Eye (tissue), 1 donor: ENCODE measurements around the gene SMYD3.

Experiments used
- DNase-seq: peaks from one replicate; pipeline ENCODE4 v3.0.0-alpha.2; 2015

The SMYD3 gene

GRCh38 chr1:245814651-245815050, 692.4 kb downstream of the SMYD3 start:
- DNase-seq, result no peak

- no peak for DNase-seq
These were observed 694.8 kb downstream of the SMYD3 start for GRCh38 chr1:245812278-245812677.

DNA sequence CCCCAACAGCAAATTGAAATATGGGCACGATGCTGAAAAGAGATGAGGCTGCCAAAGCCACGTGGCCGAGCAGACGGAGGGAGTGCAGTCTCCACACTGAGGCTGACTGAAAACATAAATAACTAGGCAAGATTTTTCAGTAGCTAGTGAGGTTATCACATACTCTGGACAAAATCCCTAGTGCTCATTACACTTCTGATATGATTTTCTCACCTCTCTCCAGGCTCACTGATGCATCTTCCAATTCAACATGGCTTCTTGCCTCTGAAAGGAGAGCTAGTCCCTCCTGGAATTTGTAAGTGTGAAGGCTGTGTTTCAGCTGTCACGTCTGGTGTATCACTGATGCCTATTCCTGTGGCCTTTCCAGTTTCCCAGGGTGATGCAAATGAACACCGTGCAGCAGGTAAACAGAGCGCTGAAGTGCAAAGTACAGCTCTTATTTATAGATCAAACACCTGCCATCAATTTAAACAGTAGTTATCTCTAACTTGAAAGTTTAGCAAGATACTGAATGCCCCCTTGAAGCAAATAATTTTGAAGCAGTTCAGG, 696.2 kb downstream of the SMYD3 start:
- peak; percentile 48 for DNase-seq

GRCh38 chr1:245810181-245810769, 696.8 kb downstream of the SMYD3 start:
- DNase-seq, result no peak

DNA sequence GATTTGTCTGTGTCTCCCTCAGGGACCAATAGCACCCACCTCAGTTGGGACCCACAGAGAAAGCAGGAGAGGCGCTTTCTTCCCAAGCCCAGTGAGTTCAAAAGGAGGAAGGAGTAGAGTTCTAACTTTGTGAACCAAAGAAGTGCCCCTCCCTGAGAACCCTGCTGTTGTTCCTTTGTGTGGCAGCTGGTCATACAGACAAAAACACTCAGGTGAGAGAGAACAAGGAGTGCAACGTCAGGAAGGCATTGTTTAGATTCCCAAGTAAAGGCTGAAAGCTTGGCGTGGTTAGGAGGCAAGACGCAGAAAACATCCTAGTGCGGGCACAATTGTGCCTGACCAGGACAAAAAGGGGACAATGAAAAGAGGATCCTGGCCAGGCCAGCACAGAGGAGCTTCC, 697.7 kb downstream of the SMYD3 start:
- no peak for DNase-seq

GRCh38 chr1:245807954-245808719, 698.9 kb downstream of the SMYD3 start:
- no peak for DNase-seq

- no peak for DNase-seq
These were observed 699.8 kb downstream of the SMYD3 start for GRCh38 chr1:245807306-245807705.

DNA sequence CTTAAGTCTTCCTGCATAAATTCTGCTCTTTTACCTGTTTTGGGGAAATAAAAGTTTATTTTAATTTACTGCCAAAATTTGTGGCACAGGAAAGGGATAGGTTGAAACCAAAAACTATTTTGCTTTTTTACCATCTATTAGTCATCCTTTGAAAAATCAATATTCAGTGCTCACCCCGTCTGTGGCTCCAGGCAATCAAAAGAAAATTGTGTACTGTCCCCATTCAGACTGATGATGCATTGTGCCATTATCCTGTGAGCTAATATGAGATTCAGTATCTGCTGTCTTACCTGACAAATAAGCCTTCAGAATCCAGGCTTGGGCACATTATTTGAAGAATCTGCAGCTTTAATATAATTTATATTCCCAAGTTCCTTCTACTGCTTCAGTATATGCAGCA, 701.5 kb downstream of the SMYD3 start:
- no peak for DNase-seq

DNA sequence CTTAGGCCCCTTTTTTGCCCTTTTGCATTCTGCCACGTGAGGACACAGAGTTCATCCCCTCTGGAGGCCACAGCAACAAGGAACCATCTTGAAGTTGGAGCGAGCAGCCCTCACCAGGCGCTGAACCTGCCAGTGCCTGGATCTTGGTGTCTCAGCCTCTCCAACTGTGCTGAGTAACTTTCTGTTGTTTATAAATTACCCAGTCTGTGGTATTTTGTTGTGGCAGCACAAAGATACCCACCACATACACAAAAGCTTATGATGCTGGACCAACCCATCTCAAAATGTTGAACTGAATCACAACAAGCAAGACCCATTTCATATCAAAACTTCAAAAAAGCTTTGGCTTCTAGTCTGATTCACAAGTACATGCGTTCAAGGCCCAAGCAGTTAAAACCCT, 702.4 kb downstream of the SMYD3 start:
- DNase-seq, result no peak

GRCh38 chr1:245803666-245804037, 703.4 kb downstream of the SMYD3 start:
- DNase-seq, result no peak

GRCh38 chr1:245802941-245803665, 704.0 kb downstream of the SMYD3 start:
- DNase-seq, result no peak

- no peak for DNase-seq
These were observed 706.0 kb downstream of the SMYD3 start for GRCh38 chr1:245800901-245801605.

DNA sequence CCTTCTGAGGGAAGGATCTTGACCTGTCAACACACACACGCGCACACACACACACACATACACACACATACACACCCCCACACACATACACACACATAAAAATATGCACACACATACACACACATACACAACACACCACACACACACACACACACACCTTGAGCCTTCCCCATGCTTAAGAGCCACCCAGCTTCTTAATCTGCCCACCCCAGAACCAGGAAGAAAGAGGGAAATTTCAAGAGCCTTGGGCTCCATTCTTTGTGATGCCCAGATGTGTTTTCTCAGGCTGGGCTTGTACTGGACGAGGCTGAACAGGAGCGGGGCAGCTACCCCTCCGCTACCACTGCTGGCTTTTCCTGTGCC, 708.7 kb downstream of the SMYD3 start:
- DNase-seq, result no peak

GRCh38 chr1:245797592-245798348, 709.3 kb downstream of the SMYD3 start:
- no peak for DNase-seq

GRCh38 chr1:245791410-245792312, 715.4 kb downstream of the SMYD3 start:
- DNase-seq, result no peak

- DNase-seq, result no peak
These were observed 716.6 kb downstream of the SMYD3 start for GRCh38 chr1:245790441-245790840.

DNA sequence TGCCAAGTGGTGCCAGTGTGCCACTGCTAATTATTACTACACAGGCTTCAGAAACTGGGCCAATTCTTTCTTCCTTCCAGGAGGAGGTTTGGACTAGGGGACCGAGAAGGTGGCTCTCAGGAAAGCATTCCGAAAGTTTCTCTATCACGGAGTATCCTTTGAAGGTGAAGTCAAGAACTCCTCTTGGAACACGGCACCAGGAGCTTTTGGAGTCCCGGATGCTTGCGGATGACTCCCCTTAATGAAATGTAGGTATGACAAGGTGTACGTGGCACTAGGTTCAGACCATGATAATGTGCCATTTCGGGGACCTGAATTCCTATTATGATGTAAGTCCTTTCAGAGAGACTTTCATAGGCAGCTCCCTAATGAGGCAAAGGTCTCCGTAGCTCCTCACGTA, 718.2 kb downstream of the SMYD3 start:
- DNase-seq, result no peak

- no peak for DNase-seq
These were observed 718.8 kb downstream of the SMYD3 start for GRCh38 chr1:245788269-245788668.

- DNase-seq, result no peak
These were observed 720.1 kb downstream of the SMYD3 start for GRCh38 chr1:245786948-245787347.

DNA sequence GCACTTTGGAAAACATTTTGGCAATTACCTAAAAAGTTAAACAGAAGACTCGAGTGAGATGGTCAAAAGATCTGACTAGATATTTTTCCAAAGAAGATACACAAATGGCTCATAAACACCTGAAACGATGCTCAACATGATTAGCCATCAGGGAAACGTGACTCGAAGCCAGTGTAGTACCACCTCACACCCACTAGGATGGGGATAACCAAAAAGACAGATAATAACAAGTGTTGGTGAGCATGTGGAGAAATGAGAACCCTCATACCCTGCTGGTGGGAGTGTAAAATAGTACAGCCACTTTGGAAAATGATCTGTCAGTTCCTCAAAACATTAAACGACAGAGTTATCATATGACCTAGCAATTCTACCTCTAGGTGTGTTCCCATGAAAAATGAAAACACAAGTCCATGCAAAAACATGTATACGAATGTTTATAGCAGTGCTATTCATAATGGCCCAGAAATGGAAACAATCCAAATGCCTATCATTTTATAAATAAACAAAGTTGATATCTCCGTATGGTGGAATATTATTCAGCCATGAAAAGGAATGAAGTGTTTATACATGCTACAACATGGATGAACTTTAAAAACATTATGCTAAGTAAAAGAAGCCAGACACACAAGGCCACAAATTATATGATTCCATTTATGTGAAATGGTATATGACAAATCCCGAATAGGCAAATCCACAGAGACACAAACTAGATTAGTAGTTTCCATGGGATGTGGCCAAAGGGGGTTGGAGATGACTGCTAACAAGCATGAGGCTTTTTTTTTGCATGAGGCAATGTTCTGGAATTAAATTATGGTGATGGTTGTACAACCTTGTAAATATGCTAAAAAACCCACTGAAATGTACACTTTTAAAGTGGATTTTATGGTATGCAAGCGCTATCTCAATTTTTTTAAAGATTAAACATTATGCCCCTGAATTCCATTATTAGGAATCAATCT, 727.0 kb downstream of the SMYD3 start:
- DNase-seq, result no peak
